Neutrophil (primary cell): ENCODE measurements around the gene DPYD.

ENCODE experiments used
- H3K27ac ChIP-seq: fragments of 200-600 bp; sonication (generic); 2 replicates; pipeline ENCODE4 v1.5.1; 2016; ENCODE audit warnings: mild to moderate bottlenecking, moderate library complexity
- H3K27me3 ChIP-seq: fragments of 200-600 bp; sonication (generic); 2 replicates; pipeline ENCODE4 v1.6.0; 2016; ENCODE audit warnings: mild to moderate bottlenecking
- H3K36me3 ChIP-seq: fragments of 200-600 bp; sonication (generic); 2 replicates; pipeline ENCODE4 v1.5.1; 2017
- H3K4me1 ChIP-seq, 2 experiments: fragments of 200-600 bp in 1 of 2; sonication (generic) in 1 of 2; 1 replicate in 1 of 2; 2 replicates in 1 of 2; pipeline versions ENCODE4 v1.5.1 to v1.6.1; 2013 to 2016; ENCODE audit warnings: low read depth in 1 of 2, low read length in 1 of 2, mild to moderate bottlenecking in 1 of 2, moderate library complexity in 1 of 2; ENCODE audit not compliant: control insufficient read depth in 1 of 2, insufficient read depth in 1 of 2
- H3K4me3 ChIP-seq, 2 experiments: fragments of 200-600 bp in 1 of 2; sonication (generic) in 1 of 2; 1 replicate in 1 of 2; 2 replicates in 1 of 2; pipeline ENCODE4 v1.5.1; 2013 to 2016; ENCODE audit warnings: low read depth in 1 of 2, low read length in 1 of 2, mild to moderate bottlenecking in 1 of 2, moderate library complexity in 1 of 2
- H3K9me3 ChIP-seq: fragments of 200-600 bp; sonication (generic); 2 replicates; pipeline ENCODE4 v1.5.1; 2016
- CTCF ChIP-seq: fragments of 200-600 bp; sonication (generic); IDR thresholded peaks from 2 replicates; pipeline ENCODE4 v1.5.1; 2016; ENCODE audit warnings: antibody characterized with exemption

DPYD gene

GRCh38 chr1:97414682-97415312, 506.0 kb downstream of the DPYD start:
- Histone ChIP-seq H3K4me1 (no peaks in the 10 kb centered on the region), H3K27ac (no peak overlapping the region), H3K27me3 (no peaks in the 10 kb centered on the region), H3K36me3 (no peaks in the 10 kb centered on the region), H3K9me3 (no peaks in the 10 kb centered on the region), H3K4me3 (no peak overlapping the region)
- TF ChIP-seq CTCF = no peak

- Histone ChIP-seq H3K27ac (no peak overlapping the region), H3K9me3 (no peaks in the 10 kb centered on the region), H3K4me1 (no peaks in the 10 kb centered on the region), H3K36me3 (no peaks in the 10 kb centered on the region), H3K4me3 (no peak overlapping the region), H3K27me3 (no peaks in the 10 kb centered on the region)
- TF ChIP-seq CTCF = no peak
Measured at GRCh38 chr1:97412737-97413136, 508.1 kb downstream of the DPYD start.

- Histone ChIP-seq H3K4me3 (no peak overlapping the region), H3K27me3 (no peaks in the 10 kb centered on the region), H3K4me1 (no peaks in the 10 kb centered on the region), H3K27ac (no peak overlapping the region), H3K9me3 (no peaks in the 10 kb centered on the region), H3K36me3 (no peaks in the 10 kb centered on the region)
- TF ChIP-seq CTCF = no peak
Measured at GRCh38 chr1:97412166-97412565, 508.7 kb downstream of the DPYD start.

GRCh38 chr1:97396463-97396862, 524.4 kb downstream of the DPYD start:
- H3K9me3 ChIP-seq = no peaks in the 10 kb centered on the region
- H3K27me3 ChIP-seq = no peaks in the 10 kb centered on the region
- TF ChIP-seq CTCF = no peak
- no peak overlapping the region for H3K27ac ChIP-seq
- no peaks in the 10 kb centered on the region for H3K4me1 ChIP-seq
- no peak overlapping the region for H3K4me3 ChIP-seq
- no peaks in the 10 kb centered on the region for H3K36me3 ChIP-seq

GRCh38 chr1:97392701-97393100, 528.1 kb downstream of the DPYD start:
- no peaks in the 10 kb centered on the region for H3K9me3 ChIP-seq
- no peak overlapping the region for H3K4me3 ChIP-seq

More at GRCh38 chr1:97392701-97393100, 528.1 kb downstream of the DPYD start:
- Histone ChIP-seq H3K4me1 (no peaks in the 10 kb centered on the region), H3K27ac (no peak overlapping the region), H3K36me3 (no peaks in the 10 kb centered on the region), H3K27me3 (no peaks in the 10 kb centered on the region)
- no peak for TF ChIP-seq CTCF
